ENCODE measurements around the gene SLC4A7. TPM values are rescaled to one million over a fixed set of nuclear protein-coding genes. Genes with fewer than 3 reads are reported as not detected.

SLC4A7 gene
- total and polyA plus RNA-seq, 4 donors = 11.3 to 91.5 (median 30.9) TPM

GRCh38 chr3:27376109-27376772 is 107.9 kb downstream of the SLC4A7 start:
- H3K9me3 ChIP-seq (ENCODE audit: control insufficient read depth, insufficient read depth, low read length) = no peaks in the 10 kb centered on the region
- no peak for DNase-seq (ENCODE audit: low read depth in 4 of 6, low spot score in 6 of 6)
- H3K27ac ChIP-seq (ENCODE audit: low read depth, low read length) = no peak overlapping the region
- H3K27me3 ChIP-seq (ENCODE audit: control insufficient read depth, insufficient read depth, low read length) = no peaks in the 10 kb centered on the region
- WGBS (ENCODE audit: insufficient coverage) = no CpG with 5 or more reads among the region's 6 CpGs
- H3K4me1 ChIP-seq (ENCODE audit: control insufficient read depth, insufficient read depth, low read length) = no peaks in the 10 kb centered on the region
- no peaks in the 10 kb centered on the region for H3K36me3 ChIP-seq (ENCODE audit: control insufficient read depth, insufficient read depth, low read length)
- H3K4me3 ChIP-seq (ENCODE audit: low read depth, low read length) = no peak overlapping the region

- WGBS (ENCODE audit: insufficient coverage) = under 1% methylated on average over 48 of the region's 48 CpGs
- H3K36me3 ChIP-seq (ENCODE audit: control insufficient read depth, insufficient read depth, low read length) = no peaks in the 10 kb centered on the region
- H3K27me3 ChIP-seq (ENCODE audit: control insufficient read depth, insufficient read depth, low read length) = no peaks in the 10 kb centered on the region
- H3K4me1 ChIP-seq (ENCODE audit: control insufficient read depth, insufficient read depth, low read length) = peaks cover 11% of the 10 kb centered on the region
- DNase-seq (ENCODE audit: low read depth in 4 of 6, low spot score in 6 of 6) = peak; percentile 76 to 99 (median 89)
- H3K27ac ChIP-seq (ENCODE audit: low read depth, low read length) = peak within 1 kb of the TSS; percentile 67
- H3K9me3 ChIP-seq (ENCODE audit: control insufficient read depth, insufficient read depth, low read length) = no peaks in the 10 kb centered on the region
- H3K4me3 ChIP-seq (ENCODE audit: low read depth, low read length) = peak within 1 kb of the TSS; percentile 89
These were observed 115.2 kb downstream of the SLC4A7 start, which contains the start of gene NEK10 for GRCh38 chr3:27368831-27369607. Gene NEK10 (minus strand): TSS chr3:27369383. CDS start chr3:27352882, 16,501 bp downstream.

GRCh38 chr3:27366062-27366591 is 118.1 kb downstream of the SLC4A7 start:
- H3K36me3 ChIP-seq (ENCODE audit: control insufficient read depth, insufficient read depth, low read length) = no peaks in the 10 kb centered on the region
- no peak overlapping the region for H3K4me3 ChIP-seq (ENCODE audit: low read depth, low read length)
- DNase-seq (ENCODE audit: low read depth in 4 of 6, low spot score in 6 of 6) = no peak
- H3K27me3 ChIP-seq (ENCODE audit: control insufficient read depth, insufficient read depth, low read length) = no peaks in the 10 kb centered on the region
- H3K27ac ChIP-seq (ENCODE audit: low read depth, low read length) = no peak overlapping the region
- no CpG with 5 or more reads among the region's 1 CpG for WGBS (ENCODE audit: insufficient coverage)
- no peaks in the 10 kb centered on the region for H3K9me3 ChIP-seq (ENCODE audit: control insufficient read depth, insufficient read depth, low read length)
- H3K4me1 ChIP-seq (ENCODE audit: control insufficient read depth, insufficient read depth, low read length) = peaks cover 11% of the 10 kb centered on the region

GRCh38 chr3:27360113-27361078 is 123.8 kb downstream of the SLC4A7 start:
- Histone ChIP-seq H3K27me3 (ENCODE audit: control insufficient read depth, insufficient read depth, low read length) (no peaks in the 10 kb centered on the region), H3K36me3 (ENCODE audit: control insufficient read depth, insufficient read depth, low read length) (no peaks in the 10 kb centered on the region), H3K9me3 (ENCODE audit: control insufficient read depth, insufficient read depth, low read length) (no peaks in the 10 kb centered on the region), H3K4me1 (ENCODE audit: control insufficient read depth, insufficient read depth, low read length) (no peaks in the 10 kb centered on the region), H3K4me3 (ENCODE audit: low read depth, low read length) (no peak overlapping the region), H3K27ac (ENCODE audit: low read depth, low read length) (no peak overlapping the region)
- WGBS (ENCODE audit: insufficient coverage) = no CpG with 5 or more reads among the region's 7 CpGs
- DNase-seq (ENCODE audit: low read depth in 4 of 6, low spot score in 6 of 6) = peak in 1 of 6 donors; percentile 14

GRCh38 chr3:27358372-27358771 is 125.8 kb downstream of the SLC4A7 start:
- Histone ChIP-seq H3K4me1 (ENCODE audit: control insufficient read depth, insufficient read depth, low read length) (no peaks in the 10 kb centered on the region), H3K36me3 (ENCODE audit: control insufficient read depth, insufficient read depth, low read length) (no peaks in the 10 kb centered on the region), H3K9me3 (ENCODE audit: control insufficient read depth, insufficient read depth, low read length) (no peaks in the 10 kb centered on the region), H3K4me3 (ENCODE audit: low read depth, low read length) (no peak overlapping the region), H3K27me3 (ENCODE audit: control insufficient read depth, insufficient read depth, low read length) (no peaks in the 10 kb centered on the region), H3K27ac (ENCODE audit: low read depth, low read length) (no peak overlapping the region)
- no peak for DNase-seq (ENCODE audit: low read depth in 4 of 6, low spot score in 6 of 6)
- WGBS (ENCODE audit: insufficient coverage) = no CpG with 5 or more reads among the region's 3 CpGs

- H3K27me3 ChIP-seq (ENCODE audit: control insufficient read depth, insufficient read depth, low read length) = no peaks in the 10 kb centered on the region
- WGBS (ENCODE audit: insufficient coverage) = no CpG with 5 or more reads among the region's 1 CpG
These were observed 126.4 kb downstream of the SLC4A7 start for GRCh38 chr3:27357665-27358258.

GRCh38 chr3:27356976-27357375 is 127.2 kb downstream of the SLC4A7 start:
- Histone ChIP-seq H3K27ac (ENCODE audit: low read depth, low read length) (no peak overlapping the region), H3K4me1 (ENCODE audit: control insufficient read depth, insufficient read depth, low read length) (no peaks in the 10 kb centered on the region), H3K27me3 (ENCODE audit: control insufficient read depth, insufficient read depth, low read length) (no peaks in the 10 kb centered on the region), H3K36me3 (ENCODE audit: control insufficient read depth, insufficient read depth, low read length) (no peaks in the 10 kb centered on the region), H3K4me3 (ENCODE audit: low read depth, low read length) (no peak overlapping the region), H3K9me3 (ENCODE audit: control insufficient read depth, insufficient read depth, low read length) (no peaks in the 10 kb centered on the region)
- no CpG with 5 or more reads among the region's 3 CpGs for WGBS (ENCODE audit: insufficient coverage)
- no peak for DNase-seq (ENCODE audit: low read depth in 4 of 6, low spot score in 6 of 6)

More at GRCh38 chr3:27357665-27358258, 126.4 kb downstream of the SLC4A7 start:
- Histone ChIP-seq H3K9me3 (ENCODE audit: control insufficient read depth, insufficient read depth, low read length) (no peaks in the 10 kb centered on the region), H3K4me1 (ENCODE audit: control insufficient read depth, insufficient read depth, low read length) (no peaks in the 10 kb centered on the region), H3K4me3 (ENCODE audit: low read depth, low read length) (no peak overlapping the region), H3K27ac (ENCODE audit: low read depth, low read length) (no peak overlapping the region), H3K36me3 (ENCODE audit: control insufficient read depth, insufficient read depth, low read length) (no peaks in the 10 kb centered on the region)
- peak in 3 of 6 donors; percentile 7 to 50 (median 47) for DNase-seq (ENCODE audit: low read depth in 4 of 6, low spot score in 6 of 6)

- Histone ChIP-seq H3K27ac (ENCODE audit: low read depth, low read length) (no peak overlapping the region), H3K4me1 (ENCODE audit: control insufficient read depth, insufficient read depth, low read length) (no peaks in the 10 kb centered on the region), H3K4me3 (ENCODE audit: low read depth, low read length) (no peak overlapping the region), H3K9me3 (ENCODE audit: control insufficient read depth, insufficient read depth, low read length) (no peaks in the 10 kb centered on the region), H3K36me3 (ENCODE audit: control insufficient read depth, insufficient read depth, low read length) (no peaks in the 10 kb centered on the region), H3K27me3 (ENCODE audit: control insufficient read depth, insufficient read depth, low read length) (no peaks in the 10 kb centered on the region)
- no peak for DNase-seq (ENCODE audit: low read depth in 4 of 6, low spot score in 6 of 6)
- WGBS (ENCODE audit: insufficient coverage) = 94% methylated on average over 1 of the region's 4 CpGs
These were observed 129.5 kb downstream of the SLC4A7 start for GRCh38 chr3:27354588-27355203.
